PC-3 (cell line): Measurements from ENCODE around the gene ASPSCR1. TPM values are rescaled to one million over a fixed set of nuclear protein-coding genes. Genes with fewer than 3 reads are reported as not detected.

Experiments used
- ATAC-seq: fragments of 200-7000 bp; cut with Tn5 transposase; 2 replicates; pipeline ENCODE4 v1.9.1; 2020; ENCODE audit warnings: mild to moderate bottlenecking, moderate library complexity
- BruUV-seq: library from RNA; stranded (reverse); fragments of 400-500 nt; replicated peaks from 2 replicates; lab custom pipeline; 2021; lab: Mats Ljungman, UMichigan
- CTCF ChIA-PET: fragments of 300-600 bp; sonication (Branson Sonifier 250); formaldehyde crosslinking; loops from one replicate; lab custom pipeline; 2022; ENCODE audit warnings: antibody characterized with exemption; lab: Charles Lee
- POLR2A ChIA-PET: fragments of 300-600 bp; sonication (Branson Sonifier 250); formaldehyde crosslinking; loops from one replicate; lab custom pipeline; 2022; ENCODE audit warnings: antibody characterized with exemption; ENCODE audit not compliant: unreplicated experiment; lab: Charles Lee
- DNase-seq: peaks from one replicate; pipeline ENCODE4 v3.0.0-alpha.2; 2015
- H2AFZ ChIP-seq: fragments of 300-600 bp; sonication (generic); 2 replicates; pipeline ENCODE4 v1.6.0; 2016; ENCODE audit warnings: antibody characterized with exemption, low read length
- H3F3A ChIP-seq: fragments of 300-600 bp; sonication (generic); one replicate; pipeline ENCODE4 v1.6.0; 2017; ENCODE audit warnings: antibody characterized with exemption, low read length, control low read depth, mild to moderate bottlenecking; ENCODE audit not compliant: unreplicated experiment
- H3K27ac ChIP-seq: fragments of 300-600 bp; sonication (generic); 2 replicates; pipeline ENCODE4 v1.5.1; 2016; ENCODE audit warnings: mild to moderate bottlenecking, low read length
- H3K27me3 ChIP-seq: fragments of 300-600 bp; sonication (generic); 2 replicates; pipeline ENCODE4 v1.6.1; 2016; ENCODE audit warnings: low read length, mixed read lengths
- H3K36me3 ChIP-seq: fragments of 300-600 bp; sonication (generic); 2 replicates; pipeline ENCODE4 v1.6.1; 2016; ENCODE audit warnings: low read depth, mixed run types, low read length, mixed read lengths
- H3K4me1 ChIP-seq: fragments of 300-600 bp; sonication (generic); 2 replicates; pipeline ENCODE4 v1.5.1; 2016; ENCODE audit warnings: low read length; ENCODE audit not compliant: insufficient read depth
- H3K4me2 ChIP-seq: fragments of 300-600 bp; sonication (generic); 2 replicates; pipeline ENCODE4 v1.6.0; 2016; ENCODE audit warnings: low read length
- H3K4me3 ChIP-seq: fragments of 300-600 bp; sonication (generic); 2 replicates; pipeline ENCODE4 v1.5.1; 2016; ENCODE audit warnings: mild to moderate bottlenecking, low read length, mixed read lengths
- H3K79me2 ChIP-seq: fragments of 300-600 bp; sonication (generic); 2 replicates; pipeline ENCODE4 v1.6.1; 2017; ENCODE audit warnings: low read length, mixed read lengths
- H3K9ac ChIP-seq: fragments of 300-600 bp; sonication (generic); 2 replicates; pipeline ENCODE4 v1.6.0; 2016; ENCODE audit warnings: mild to moderate bottlenecking, low read length
- H3K9me2 ChIP-seq: fragments of 300-600 bp; sonication (generic); replicated peaks from 2 replicates; pipeline ENCODE4 v1.6.1; 2016; ENCODE audit warnings: mixed run types, low read length, mixed read lengths
- H3K9me3 ChIP-seq: fragments of 300-600 bp; sonication (generic); 2 replicates; pipeline ENCODE4 v1.6.1; 2016; ENCODE audit warnings: low read length, mixed read lengths
- H4K20me1 ChIP-seq: fragments of 300-600 bp; sonication (generic); 2 replicates; pipeline ENCODE4 v1.6.1; 2016; ENCODE audit warnings: low read length, mixed read lengths
- EZH2 ChIP-seq: fragments of 300-600 bp; sonication (generic); IDR thresholded peaks from one replicate; pipeline ENCODE4 v1.6.1; 2017; ENCODE audit warnings: antibody characterized with exemption, mild to moderate bottlenecking, low read length; ENCODE audit not compliant: unreplicated experiment
- EZH2phosphoT487 ChIP-seq: fragments of 300-600 bp; sonication (generic); IDR thresholded peaks from 2 replicates; pipeline ENCODE4 v1.6.1; 2018; ENCODE audit warnings: mild to moderate bottlenecking, antibody characterized with exemption, low read length, borderline replicate concordance
- intact Hi-C: fragments of 100-400 bp; cut with micrococcal nuclease; formaldehyde crosslinking; loops from 2 replicates; pipeline ENCODE4 v1.9.0; 2023
- total RNA-seq: library from RNA; depleted of rRNA; stranded (reverse); fragments of >200 nt; gene quantifications from 2 replicates; pipeline ENCODE4 v1.2.3, GENCODE V29; 2014
- TF ChIP-seq, protein P1 (sequence below): fragments of 300-600 bp; sonication (generic); conservative IDR thresholded peaks from 2 replicates; pipeline ENCODE4 v1.5.1; 2017; ENCODE audit warnings: antibody characterized with exemption, low read depth, mild to moderate bottlenecking, low read length

Gene ASPSCR1
- total RNA-seq, 1 experiment from 2014 or later, result 31.5 TPM

DNA sequence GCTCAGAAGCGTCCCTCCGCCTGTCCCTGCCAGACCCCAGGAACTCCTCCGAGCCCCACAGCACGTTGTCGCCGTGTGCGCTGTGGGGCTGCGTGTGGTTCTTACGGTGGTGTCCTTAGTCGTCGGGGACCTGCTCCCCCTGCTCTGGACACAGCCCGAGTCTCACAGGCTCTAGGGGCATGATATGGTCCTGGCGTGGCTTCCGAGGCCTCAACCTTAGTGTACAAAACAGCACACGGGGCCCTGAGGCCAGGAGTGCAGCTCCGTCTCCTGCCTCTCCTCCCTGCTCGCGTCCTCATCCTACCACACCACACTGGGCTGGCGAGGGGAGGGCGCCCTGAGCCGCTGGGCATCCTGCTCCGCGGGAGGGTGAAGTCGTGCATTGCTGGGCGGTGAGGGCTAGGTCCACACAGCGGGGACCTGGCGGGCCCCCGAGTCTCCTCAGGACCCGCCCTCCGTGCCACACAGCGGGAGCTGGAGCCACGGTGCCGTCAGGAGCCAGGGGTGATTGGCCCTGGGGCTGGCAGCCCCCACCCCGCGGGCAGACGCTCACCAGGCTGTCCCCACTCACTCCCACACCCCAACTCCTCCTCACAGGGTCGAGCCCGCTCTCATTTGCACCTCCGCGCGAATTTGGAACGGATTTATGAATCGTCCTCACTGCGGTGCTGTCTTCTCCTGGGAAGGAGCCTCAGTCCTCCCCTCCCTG is 48.7 kb upstream of the ASPSCR1 start:
- H3K27ac ChIP-seq, result 0 out of 2 replicates have a peak overlapping the region, but pooled peaks have one; percentile 0
- BruUV-seq, result no TSS peak
- intact Hi-C loops, result loop anchor here (5.0 kb wide), 1 partner anchor 56 kb away; the partner anchor contains the start of gene ARHGDIA

DNA sequence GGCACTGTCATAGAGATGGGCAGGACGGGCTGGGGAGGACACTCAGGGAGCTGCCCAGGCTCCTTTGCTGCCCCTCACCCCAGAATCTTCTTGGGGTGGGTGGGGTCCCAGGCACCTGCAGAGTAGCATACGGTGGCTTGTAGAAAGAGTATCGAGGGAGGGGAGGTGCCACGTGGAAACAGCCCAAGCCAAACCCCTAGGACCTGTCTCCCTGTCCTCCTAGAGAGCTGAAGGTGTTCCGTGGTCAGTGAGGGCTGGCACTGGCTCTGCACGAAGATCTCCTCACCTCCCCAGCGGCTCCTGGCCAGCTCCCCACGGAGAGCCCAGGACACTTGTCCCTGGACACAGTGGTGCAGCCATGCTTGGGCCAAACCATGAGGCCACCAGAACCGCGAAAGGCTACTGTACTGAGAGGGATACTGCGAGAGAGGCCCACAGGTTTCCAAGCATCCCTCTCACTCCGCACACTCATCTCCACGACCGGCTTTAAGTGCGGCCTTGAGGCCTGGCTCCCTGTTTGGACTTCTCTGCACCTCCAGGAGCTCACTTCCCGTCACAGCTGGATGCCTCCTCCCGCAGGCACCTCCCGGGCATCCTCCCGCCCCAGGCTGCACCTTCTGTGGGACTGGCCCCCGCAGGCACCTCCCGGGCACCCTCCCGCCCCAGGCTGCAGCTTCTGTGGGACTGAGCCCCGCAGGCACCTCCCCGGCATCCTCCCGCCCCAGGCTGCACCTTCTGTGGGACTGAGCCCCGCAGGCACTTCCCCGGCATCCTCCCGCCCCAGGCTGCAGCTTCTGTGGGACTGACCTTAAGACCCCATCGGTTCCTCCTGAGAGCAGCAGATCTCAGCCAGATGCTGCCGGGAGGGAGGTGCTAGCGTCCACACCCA is 47.9 kb upstream of the ASPSCR1 start:
- intact Hi-C loops, result loop anchor here (5.0 kb wide), 1 partner anchor 57 kb away; the partner anchor contains the start of gene ARHGDIA
- Histone ChIP-seq H3K27ac (no peak overlapping the region), H3K4me1 (peaks cover 23% of the 10 kb centered on the region), H3K9me2 (no peaks in the 10 kb centered on the region), H3K9ac (peak overlapping the region; percentile 80; the same call in 1 of the 2 replicates), H3K79me2 (peaks cover 39% of the 10 kb centered on the region), H4K20me1 (no peaks in the 10 kb centered on the region), H3K9me3 (no peaks in the 10 kb centered on the region), H2AFZ (0 out of 2 replicates have a peak overlapping the region, but pooled peaks have one; percentile 78), H3K4me3 (peak overlapping the region; percentile 81), H3F3A (no peaks in the 10 kb centered on the region), H3K4me2 (peak overlapping the region; percentile 96), H3K27me3 (no peaks in the 10 kb centered on the region), H3K36me3 (no peaks in the 10 kb centered on the region)
- POLR2A ChIA-PET, result no interaction called here
- ATAC-seq (no peak), DNase-seq (no peak)
- BruUV-seq, result no TSS peak
- TF ChIP-seq EZH2phosphoT487, result no peak
- TF ChIP-seq EZH2, result no peak
- TF ChIP-seq, protein P1, sequence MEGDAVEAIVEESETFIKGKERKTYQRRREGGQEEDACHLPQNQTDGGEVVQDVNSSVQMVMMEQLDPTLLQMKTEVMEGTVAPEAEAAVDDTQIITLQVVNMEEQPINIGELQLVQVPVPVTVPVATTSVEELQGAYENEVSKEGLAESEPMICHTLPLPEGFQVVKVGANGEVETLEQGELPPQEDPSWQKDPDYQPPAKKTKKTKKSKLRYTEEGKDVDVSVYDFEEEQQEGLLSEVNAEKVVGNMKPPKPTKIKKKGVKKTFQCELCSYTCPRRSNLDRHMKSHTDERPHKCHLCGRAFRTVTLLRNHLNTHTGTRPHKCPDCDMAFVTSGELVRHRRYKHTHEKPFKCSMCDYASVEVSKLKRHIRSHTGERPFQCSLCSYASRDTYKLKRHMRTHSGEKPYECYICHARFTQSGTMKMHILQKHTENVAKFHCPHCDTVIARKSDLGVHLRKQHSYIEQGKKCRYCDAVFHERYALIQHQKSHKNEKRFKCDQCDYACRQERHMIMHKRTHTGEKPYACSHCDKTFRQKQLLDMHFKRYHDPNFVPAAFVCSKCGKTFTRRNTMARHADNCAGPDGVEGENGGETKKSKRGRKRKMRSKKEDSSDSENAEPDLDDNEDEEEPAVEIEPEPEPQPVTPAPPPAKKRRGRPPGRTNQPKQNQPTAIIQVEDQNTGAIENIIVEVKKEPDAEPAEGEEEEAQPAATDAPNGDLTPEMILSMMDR, result no peak
- CTCF ChIA-PET, result no interaction called here

More for the DNA sequence above, 48.7 kb upstream of the ASPSCR1 start:
- Histone ChIP-seq H4K20me1 (no peaks in the 10 kb centered on the region), H3K4me2 (peak overlapping the region; percentile 96), H2AFZ (peak overlapping the region; percentile 78), H3K9me3 (no peaks in the 10 kb centered on the region), H3K4me3 (peak overlapping the region; percentile 81), H3K36me3 (no peaks in the 10 kb centered on the region), H3K79me2 (peaks cover 47% of the 10 kb centered on the region), H3K9ac (peak overlapping the region; percentile 80), H3F3A (no peaks in the 10 kb centered on the region), H3K9me2 (no peaks in the 10 kb centered on the region), H3K27me3 (no peaks in the 10 kb centered on the region), H3K4me1 (peaks cover 31% of the 10 kb centered on the region)
- ATAC-seq, result peak; percentile 21
- ChIA-PET CTCF (interaction anchor here (1.0 kb wide), 1 partner anchor 11 kb away, joined by 10 read pairs; no protein-coding TSS in a partner anchor), POLR2A (interaction anchor here (0.7 kb wide), 1 partner anchor 217 kb away, joined by 3 read pairs; no protein-coding TSS in a partner anchor)
- TF ChIP-seq EZH2, result no peak
- TF ChIP-seq, protein P1, result no peak
- TF ChIP-seq EZH2phosphoT487, result no peak
- peak; percentile 49 for DNase-seq
